Ishikawa (cell line): ENCODE data around the gene STOML1.

Experiments
- CEBPB ChIP-seq: IDR thresholded peaks from 2 replicates; pipeline ENCODE4 v1.6.1; 2012
- EGR1 ChIP-seq: IDR thresholded peaks from 2 replicates; pipeline ENCODE4 v1.6.1; 2012
- EP300 ChIP-seq: IDR thresholded peaks from 2 replicates; pipeline ENCODE4 v1.6.1; 2012; ENCODE audit warnings: borderline replicate concordance
- FOXM1 ChIP-seq: IDR thresholded peaks from 2 replicates; pipeline ENCODE4 v1.6.1; 2012; ENCODE audit warnings: low read depth, borderline replicate concordance
- MAX ChIP-seq: IDR thresholded peaks from 2 replicates; pipeline ENCODE4 v1.6.1; 2012
- RAD21 ChIP-seq: IDR thresholded peaks from 2 replicates; pipeline ENCODE4 v1.6.1; 2012; ENCODE audit warnings: low read depth
- TAF1 ChIP-seq: IDR thresholded peaks from 2 replicates; pipeline ENCODE4 v1.6.1; 2012; ENCODE audit warnings: low read depth, mild to moderate bottlenecking
- TCF12 ChIP-seq: IDR thresholded peaks from 2 replicates; pipeline ENCODE4 v1.6.1; 2012; ENCODE audit warnings: low read depth
- TEAD4 ChIP-seq: IDR thresholded peaks from 2 replicates; pipeline ENCODE4 v1.6.1; 2012
- USF1 ChIP-seq: IDR thresholded peaks from 2 replicates; pipeline ENCODE4 v1.6.1; 2012
- TF ChIP-seq, protein P1 (sequence below): IDR thresholded peaks from 2 replicates; pipeline ENCODE4 v1.6.1; 2012; ENCODE audit warnings: low read depth, mild to moderate bottlenecking

- no peak for TF ChIP-seq FOXM1
- TF ChIP-seq EGR1: no peak
- TF ChIP-seq TAF1: no peak
- no peak for TF ChIP-seq USF1
- no peak for TF ChIP-seq EP300
- no peak for TF ChIP-seq TEAD4
- TF ChIP-seq, protein P1, sequence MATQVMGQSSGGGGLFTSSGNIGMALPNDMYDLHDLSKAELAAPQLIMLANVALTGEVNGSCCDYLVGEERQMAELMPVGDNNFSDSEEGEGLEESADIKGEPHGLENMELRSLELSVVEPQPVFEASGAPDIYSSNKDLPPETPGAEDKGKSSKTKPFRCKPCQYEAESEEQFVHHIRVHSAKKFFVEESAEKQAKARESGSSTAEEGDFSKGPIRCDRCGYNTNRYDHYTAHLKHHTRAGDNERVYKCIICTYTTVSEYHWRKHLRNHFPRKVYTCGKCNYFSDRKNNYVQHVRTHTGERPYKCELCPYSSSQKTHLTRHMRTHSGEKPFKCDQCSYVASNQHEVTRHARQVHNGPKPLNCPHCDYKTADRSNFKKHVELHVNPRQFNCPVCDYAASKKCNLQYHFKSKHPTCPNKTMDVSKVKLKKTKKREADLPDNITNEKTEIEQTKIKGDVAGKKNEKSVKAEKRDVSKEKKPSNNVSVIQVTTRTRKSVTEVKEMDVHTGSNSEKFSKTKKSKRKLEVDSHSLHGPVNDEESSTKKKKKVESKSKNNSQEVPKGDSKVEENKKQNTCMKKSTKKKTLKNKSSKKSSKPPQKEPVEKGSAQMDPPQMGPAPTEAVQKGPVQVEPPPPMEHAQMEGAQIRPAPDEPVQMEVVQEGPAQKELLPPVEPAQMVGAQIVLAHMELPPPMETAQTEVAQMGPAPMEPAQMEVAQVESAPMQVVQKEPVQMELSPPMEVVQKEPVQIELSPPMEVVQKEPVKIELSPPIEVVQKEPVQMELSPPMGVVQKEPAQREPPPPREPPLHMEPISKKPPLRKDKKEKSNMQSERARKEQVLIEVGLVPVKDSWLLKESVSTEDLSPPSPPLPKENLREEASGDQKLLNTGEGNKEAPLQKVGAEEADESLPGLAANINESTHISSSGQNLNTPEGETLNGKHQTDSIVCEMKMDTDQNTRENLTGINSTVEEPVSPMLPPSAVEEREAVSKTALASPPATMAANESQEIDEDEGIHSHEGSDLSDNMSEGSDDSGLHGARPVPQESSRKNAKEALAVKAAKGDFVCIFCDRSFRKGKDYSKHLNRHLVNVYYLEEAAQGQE: no peak
- TF ChIP-seq CEBPB: no peak
- no peak for TF ChIP-seq RAD21
- no peak for TF ChIP-seq TCF12
- TF ChIP-seq MAX: no peak
Measured at GRCh38 chr15:73987250-73987649, 4.8 kb downstream of the STOML1 start.
